H9 (cell line): ENCODE measurements around the gene ABCD3. TPM values are rescaled to one million over a fixed set of nuclear protein-coding genes. Genes with fewer than 3 reads are reported as not detected.

Experiments used
- DNase-seq: peaks from one replicate; pipeline ENCODE4 v3.0.0-alpha.2; 2017
- H2AFZ ChIP-seq: one replicate; pipeline ENCODE4 v1.6.1; 2013; ENCODE audit warnings: mild to moderate bottlenecking, low read length, control low read depth, moderate library complexity
- H2AK5ac ChIP-seq: 2 replicates; pipeline ENCODE4 v1.6.1; 2013; ENCODE audit warnings: low read length, control low read depth, mixed read lengths; ENCODE audit not compliant: insufficient read length
- H2BK120ac ChIP-seq: one replicate; pipeline ENCODE4 v1.6.1; 2013; ENCODE audit warnings: low read depth, mild to moderate bottlenecking, low read length, control low read depth, inconsistent platforms; ENCODE audit not compliant: poor library complexity, severe bottlenecking
- H2BK12ac ChIP-seq: 2 replicates; pipeline ENCODE4 v1.6.1; 2013; ENCODE audit warnings: low read length, control low read depth, mixed read lengths, low read depth; ENCODE audit not compliant: insufficient read length
- H2BK15ac ChIP-seq: 2 replicates; pipeline ENCODE4 v1.6.1; 2013; ENCODE audit warnings: low read depth, low read length, control low read depth
- H2BK20ac ChIP-seq: one replicate; pipeline ENCODE4 v1.6.1; 2013; ENCODE audit warnings: low read depth, mild to moderate bottlenecking, low read length, control low read depth, inconsistent platforms; ENCODE audit not compliant: poor library complexity, severe bottlenecking
- H2BK5ac ChIP-seq: 2 replicates; pipeline ENCODE4 v1.6.1; 2013; ENCODE audit warnings: low read length, control low read depth, mixed read lengths; ENCODE audit not compliant: insufficient read length
- H3K14ac ChIP-seq: 2 replicates; pipeline ENCODE4 v1.6.1; 2013; ENCODE audit warnings: low read length, control low read depth; ENCODE audit not compliant: insufficient read depth
- H3K18ac ChIP-seq: 2 replicates; pipeline ENCODE4 v1.6.1; 2013; ENCODE audit warnings: low read depth, mild to moderate bottlenecking, mixed read lengths, low read length, control low read depth; ENCODE audit not compliant: insufficient read length
- H3K23ac ChIP-seq: 2 replicates; pipeline ENCODE4 v1.6.1; 2013; ENCODE audit warnings: low read length, control low read depth, mixed read lengths, low read depth; ENCODE audit not compliant: insufficient read length
- H3K23me2 ChIP-seq: 2 replicates; pipeline ENCODE4 v1.6.1; 2013; ENCODE audit warnings: low read depth, mild to moderate bottlenecking, mixed read lengths, low read length, control low read depth; ENCODE audit not compliant: insufficient read length, poor library complexity, severe bottlenecking
- H3K27ac ChIP-seq: 2 replicates; pipeline ENCODE4 v1.5.1; 2013; ENCODE audit warnings: low read length, control low read depth, mixed read lengths, low read depth; ENCODE audit not compliant: insufficient read length
- H3K27me3 ChIP-seq: 2 replicates; pipeline ENCODE4 v1.6.1; 2013; ENCODE audit warnings: low read length, control low read depth, inconsistent platforms; ENCODE audit not compliant: insufficient read depth
- H3K4ac ChIP-seq: 2 replicates; pipeline ENCODE4 v1.6.1; 2013; ENCODE audit warnings: low read depth, mild to moderate bottlenecking, control low read depth, inconsistent platforms, low read length, moderate library complexity
- H3K4me1 ChIP-seq: 2 replicates; pipeline ENCODE4 v1.6.1; 2013; ENCODE audit warnings: low read length, control low read depth, inconsistent platforms; ENCODE audit not compliant: insufficient read depth
- H3K4me2 ChIP-seq: 2 replicates; pipeline ENCODE4 v1.6.1; 2013; ENCODE audit warnings: low read length, control low read depth, mixed read lengths; ENCODE audit not compliant: insufficient read length, insufficient read depth
- H3K56ac ChIP-seq: 2 replicates; pipeline ENCODE4 v1.6.1; 2013; ENCODE audit warnings: low read depth, mild to moderate bottlenecking, mixed read lengths, low read length, control low read depth; ENCODE audit not compliant: insufficient read length
- H3K79me1 ChIP-seq: 2 replicates; pipeline ENCODE4 v1.6.1; 2013; ENCODE audit warnings: low read depth, mild to moderate bottlenecking, moderate library complexity, low read length, control low read depth, inconsistent platforms; ENCODE audit not compliant: insufficient read depth, poor library complexity, severe bottlenecking
- H3K79me2 ChIP-seq: 2 replicates; pipeline ENCODE4 v1.6.1; 2013; ENCODE audit warnings: low read length, control low read depth, inconsistent platforms; ENCODE audit not compliant: insufficient read depth
- H3K9ac ChIP-seq: 2 replicates; pipeline ENCODE4 v1.6.1; 2013; ENCODE audit warnings: low read length, control low read depth, mixed read lengths; ENCODE audit not compliant: insufficient read length; ENCODE audit errors: extremely low read depth
- H3K9me3 ChIP-seq: one replicate; pipeline ENCODE4 v1.6.1; 2013; ENCODE audit warnings: low read depth, low read length, inconsistent platforms; ENCODE audit not compliant: control insufficient read depth
- H3T11ph ChIP-seq: one replicate; pipeline ENCODE4 v1.6.1; 2013; ENCODE audit warnings: mild to moderate bottlenecking, low read length, control low read depth, inconsistent platforms
- H4K20me1 ChIP-seq: one replicate; pipeline ENCODE4 v1.6.1; 2013; ENCODE audit not compliant: control insufficient read depth, insufficient read length, insufficient read depth
- H4K5ac ChIP-seq: 2 replicates; pipeline ENCODE4 v1.6.1; 2013; ENCODE audit warnings: low read depth, mild to moderate bottlenecking, mixed read lengths, low read length, control low read depth; ENCODE audit not compliant: insufficient read length
- H4K8ac ChIP-seq: replicated peaks from 2 replicates; pipeline ENCODE4 v1.6.1; 2013; ENCODE audit warnings: low read length, control low read depth, mixed read lengths, low read depth; ENCODE audit not compliant: insufficient read length
- H4K91ac ChIP-seq: 2 replicates; pipeline ENCODE4 v1.6.1; 2013; ENCODE audit warnings: low read depth, mild to moderate bottlenecking, moderate library complexity, mixed read lengths, low read length, control low read depth; ENCODE audit not compliant: insufficient read length
- H3K27ac Mint-ChIP-seq, 3 experiments: 2 replicates in 2 of 3; 3 replicates in 1 of 3; pipeline ENCODE4 v1.8.0; 2020 to 2021; ENCODE audit warnings: mixed read lengths in 3 of 3, mild to moderate bottlenecking in 1 of 3, moderate library complexity in 1 of 3
- H3K27me3 Mint-ChIP-seq: 2 replicates; pipeline ENCODE4 v1.8.0; 2021; ENCODE audit warnings: low read depth, mild to moderate bottlenecking, moderate library complexity, mixed read lengths
- H3K36me3 Mint-ChIP-seq, 3 experiments: 2 replicates in 2 of 3; 3 replicates in 1 of 3; pipeline ENCODE4 v1.8.0; 2020 to 2021; ENCODE audit warnings: low read depth in 3 of 3, mixed read lengths in 3 of 3; ENCODE audit not compliant: insufficient read depth in 1 of 3
- H3K4me1 Mint-ChIP-seq, 2 experiments: 2 replicates each; pipeline ENCODE4 v1.8.0; 2020; ENCODE audit warnings: mixed read lengths in 2 of 2
- H3K4me3 Mint-ChIP-seq, 2 experiments: 2 replicates in 1 of 2; 3 replicates in 1 of 2; pipeline ENCODE4 v1.8.0; 2020 to 2021; ENCODE audit warnings: mild to moderate bottlenecking in 2 of 2, mixed read lengths in 2 of 2, moderate library complexity in 1 of 2
- H3K9me3 Mint-ChIP-seq, 2 experiments: 2 replicates in 1 of 2; 3 replicates in 1 of 2; pipeline ENCODE4 v1.8.0; 2020; ENCODE audit warnings: mild to moderate bottlenecking in 2 of 2, mixed read lengths in 2 of 2, moderate library complexity in 1 of 2
- CTCF ChIP-seq: fragments of 200-600 bp; sonication (generic); conservative IDR thresholded peaks from 3 replicates; pipeline ENCODE4 v1.8.0; 2021; ENCODE audit warnings: antibody characterized with exemption, mild to moderate bottlenecking
- WGBS: extraction: QIAGEN DNeasy Blood & Tissue Kit; methylation state at CpG from one replicate; pipeline ENCODE4 v1.1.7; 2013; ENCODE audit warnings: missing lambda C conversion rate, low lambda C conversion rate, mixed read lengths; ENCODE audit not compliant: insufficient read length; ENCODE audit errors: extremely low coverage; 5-methylcytosine and 5-hydroxymethylcytosine counted together
- total RNA-seq: library from RNA; stranded (reverse); gene quantifications from 2 replicates; pipeline ENCODE4 v1.2.1, GENCODE V29; 2021

Gene ABCD3
- total RNA-seq, 1 experiment from 2014 or later = 32.0 TPM

- Histone ChIP-seq H2BK12ac (no peak overlapping the region), H3K4me2 (no peak overlapping the region), H3K79me2 (no peaks in the 10 kb centered on the region), H3K23ac (no peak overlapping the region), H3K23me2 (no peaks in the 10 kb centered on the region), H3K56ac (no peak overlapping the region), H2BK15ac (no peak overlapping the region), H3K27ac (no peak overlapping the region), H2BK120ac (no peak overlapping the region), H3K18ac (no peak overlapping the region), H2BK20ac (no peak overlapping the region), H2BK5ac (no peak overlapping the region), H4K91ac (no peak overlapping the region), H4K20me1 (no peaks in the 10 kb centered on the region), H3K9me3 (no peaks in the 10 kb centered on the region), H3T11ph (no peak overlapping the region), H2AK5ac (no peak overlapping the region), H3K27me3 (no peaks in the 10 kb centered on the region), H3K79me1 (no peaks in the 10 kb centered on the region), H4K5ac (no peak overlapping the region), H4K8ac (no peak overlapping the region), H3K14ac (no peak overlapping the region; the same call in 1 of the 2 replicates), H2AFZ (no peak overlapping the region), H3K4ac (no peak overlapping the region), H3K9ac (no peak overlapping the region), H3K4me1 (peaks cover 16% of the 10 kb centered on the region; the same call in 1 of the 2 replicates)
- H3K27ac Mint-ChIP-seq = no peak overlapping the region; a peak in 1 of 7 replicates
- no peak overlapping the region for H3K4me3 Mint-ChIP-seq
- no peaks in the 10 kb centered on the region for H3K27me3 Mint-ChIP-seq
- H3K9me3 Mint-ChIP-seq = no peaks in the 10 kb centered on the region
- no peak for TF ChIP-seq CTCF
- H3K4me1 Mint-ChIP-seq = peaks cover 49 to 52% of the 10 kb centered on the region in 2 experiments
- no peaks in the 10 kb centered on the region; a peak in 1 of 7 replicates for H3K36me3 Mint-ChIP-seq
- no CpG with 5 or more reads among the region's 8 CpGs for WGBS
- DNase-seq = no peak
These were observed 133.9 kb downstream of the ABCD3 start for GRCh38 chr1:94552071-94552586.
